ENCODE measurements around the gene P4HA2. TPM values are rescaled to one million over a fixed set of nuclear protein-coding genes. Genes with fewer than 3 reads are reported as not detected.

Gene P4HA2
- total RNA-seq, 2 experiments from 2014 or later, result not detected

DNA sequence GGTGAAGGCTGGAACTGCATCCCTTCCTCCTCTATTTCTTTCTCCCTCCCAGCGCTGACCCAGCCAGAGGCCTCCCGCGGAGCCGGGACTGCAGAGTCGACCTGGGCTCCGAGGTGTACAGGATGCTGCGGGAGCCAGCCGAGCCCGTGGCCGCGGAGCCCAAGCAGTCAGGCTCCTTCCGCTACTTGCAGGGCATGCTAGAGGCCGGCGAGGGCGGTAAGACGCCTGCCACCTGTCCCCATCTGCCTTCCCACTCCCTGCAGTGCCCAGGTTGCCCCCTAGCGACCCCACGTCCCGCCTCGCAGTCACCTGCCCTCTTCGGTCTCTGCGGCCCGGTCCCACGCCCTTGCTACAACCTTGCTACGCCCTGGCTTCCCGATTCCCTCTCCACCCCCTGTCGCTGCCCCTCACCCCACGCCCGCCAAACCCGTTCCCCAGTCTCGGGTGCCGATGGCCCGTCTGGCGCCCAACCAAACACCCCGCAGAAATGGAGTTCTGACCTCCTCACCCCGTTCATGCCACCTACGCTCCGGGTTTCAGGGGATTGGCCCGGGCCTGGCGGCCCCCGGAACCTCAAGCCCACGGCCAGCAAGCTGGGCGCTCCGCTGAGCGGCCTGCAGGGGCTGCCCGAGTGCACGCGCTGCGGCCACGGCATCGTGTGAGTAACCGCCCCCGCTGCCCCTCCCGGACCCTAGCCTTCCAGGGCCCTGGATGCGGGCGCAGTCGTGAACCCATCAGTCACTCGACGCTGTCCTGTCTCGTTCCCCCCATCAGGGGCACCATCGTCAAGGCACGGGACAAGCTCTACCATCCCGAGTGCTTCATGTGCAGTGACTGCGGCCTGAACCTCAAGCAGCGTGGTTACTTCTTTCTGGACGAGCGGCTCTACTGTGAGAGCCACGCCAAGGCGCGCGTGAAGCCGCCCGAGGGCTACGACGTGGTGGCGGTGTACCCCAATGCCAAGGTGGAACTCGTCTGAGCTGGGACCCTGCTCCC, 43.9 kb upstream of the P4HA2 start:
- Mint-ChIP-seq H3K4me3 (peak overlapping the region; percentile 56), H3K4me1 (ENCODE audit: low read depth) (peaks cover 11% of the 10 kb centered on the region), H3K9me3 (no peaks in the 10 kb centered on the region), H3K36me3 (ENCODE audit: low read depth) (no peaks in the 10 kb centered on the region), H3K27ac (no peak overlapping the region), H3K27me3 (peaks cover 31% of the 10 kb centered on the region)
- H3K4me1 ChIP-seq (ENCODE audit: insufficient read depth, low read length), result peaks cover 15% of the 10 kb centered on the region
- H3K36me3 ChIP-seq (ENCODE audit: insufficient read depth, low read length), result no peaks in the 10 kb centered on the region
- no peak overlapping the region for H3K27ac ChIP-seq (ENCODE audit: low read depth in 1 of 2, low read length in 2 of 2)
- DNase-seq, result peak in 4 of 14 experiments; percentile 9 to 43 (median 21)
- ChIA-PET POLR2A (no interaction called here), CTCF (interaction anchor here (1.5 to 1.8 kb wide), 3 partner anchors 22 to 96 kb away, joined by 3 to 7 read pairs (median 6); no protein-coding TSS in a partner anchor)
- H3K9me3 ChIP-seq (ENCODE audit: control insufficient read depth in 1 of 2, insufficient read depth in 1 of 2, low read length in 2 of 2), result peaks cover 0 to 6% of the 10 kb centered on the region in 2 experiments
- ATAC-seq (ENCODE audit: poor library complexity), result no peak
- TF ChIP-seq, protein P1, sequence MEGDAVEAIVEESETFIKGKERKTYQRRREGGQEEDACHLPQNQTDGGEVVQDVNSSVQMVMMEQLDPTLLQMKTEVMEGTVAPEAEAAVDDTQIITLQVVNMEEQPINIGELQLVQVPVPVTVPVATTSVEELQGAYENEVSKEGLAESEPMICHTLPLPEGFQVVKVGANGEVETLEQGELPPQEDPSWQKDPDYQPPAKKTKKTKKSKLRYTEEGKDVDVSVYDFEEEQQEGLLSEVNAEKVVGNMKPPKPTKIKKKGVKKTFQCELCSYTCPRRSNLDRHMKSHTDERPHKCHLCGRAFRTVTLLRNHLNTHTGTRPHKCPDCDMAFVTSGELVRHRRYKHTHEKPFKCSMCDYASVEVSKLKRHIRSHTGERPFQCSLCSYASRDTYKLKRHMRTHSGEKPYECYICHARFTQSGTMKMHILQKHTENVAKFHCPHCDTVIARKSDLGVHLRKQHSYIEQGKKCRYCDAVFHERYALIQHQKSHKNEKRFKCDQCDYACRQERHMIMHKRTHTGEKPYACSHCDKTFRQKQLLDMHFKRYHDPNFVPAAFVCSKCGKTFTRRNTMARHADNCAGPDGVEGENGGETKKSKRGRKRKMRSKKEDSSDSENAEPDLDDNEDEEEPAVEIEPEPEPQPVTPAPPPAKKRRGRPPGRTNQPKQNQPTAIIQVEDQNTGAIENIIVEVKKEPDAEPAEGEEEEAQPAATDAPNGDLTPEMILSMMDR (IDR thresholded peaks at IDR 0.05), result no peak
- no peaks in the 10 kb centered on the region for H3K27me3 ChIP-seq (ENCODE audit: control insufficient read depth in 1 of 2, insufficient read depth in 2 of 2, low read length in 2 of 2)
- intact Hi-C loops (cut with DNase I, micrococcal nuclease), result no loop called here
- H3K4me3 ChIP-seq (ENCODE audit: low read length), result peak overlapping the region; percentile 12

DNA sequence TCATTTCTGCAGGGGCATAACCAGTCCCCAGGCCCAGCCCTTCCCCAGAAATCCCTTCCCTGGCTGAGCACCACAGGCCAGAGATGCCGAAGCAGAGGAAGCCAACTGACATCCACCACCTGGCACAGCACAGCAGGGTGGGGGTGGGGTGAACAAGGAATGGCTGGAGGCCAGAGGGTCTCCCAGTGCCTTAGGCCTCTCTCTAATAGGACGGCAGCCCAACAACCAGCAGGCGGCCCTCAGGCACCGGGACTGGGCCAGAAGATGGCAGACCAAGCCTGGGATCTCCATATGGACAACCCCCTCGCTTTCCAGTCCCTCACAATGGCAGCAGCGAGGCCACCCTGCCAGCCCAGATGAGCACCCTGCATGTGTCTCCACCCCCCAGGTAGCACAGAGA, 43.1 kb upstream of the P4HA2 start:
- intact Hi-C loops (cut with DNase I, micrococcal nuclease), result no loop called here
- ChIA-PET POLR2A (no interaction called here), CTCF (no interaction called here)
- no peak overlapping the region for H3K4me3 ChIP-seq (ENCODE audit: low read length)
- no peak overlapping the region for H3K4me3 Mint-ChIP-seq
- H3K27me3 Mint-ChIP-seq, result peaks cover 31% of the 10 kb centered on the region
- H3K9me3 ChIP-seq (ENCODE audit: control insufficient read depth in 1 of 2, insufficient read depth in 1 of 2, low read length in 2 of 2), result peaks cover 0 to 6% of the 10 kb centered on the region in 2 experiments
- TF ChIP-seq, protein P1 (IDR thresholded peaks at IDR 0.05), result no peak
- no peaks in the 10 kb centered on the region for H3K27me3 ChIP-seq (ENCODE audit: control insufficient read depth in 1 of 2, insufficient read depth in 2 of 2, low read length in 2 of 2)
- no peaks in the 10 kb centered on the region for H3K9me3 Mint-ChIP-seq
- H3K27ac ChIP-seq (ENCODE audit: low read depth in 1 of 2, low read length in 2 of 2), result no peak overlapping the region
- ATAC-seq (ENCODE audit: poor library complexity), result no peak
- peaks cover 11% of the 10 kb centered on the region for H3K4me1 Mint-ChIP-seq (ENCODE audit: low read depth)
- no peaks in the 10 kb centered on the region for H3K36me3 ChIP-seq (ENCODE audit: insufficient read depth, low read length)
- H3K27ac Mint-ChIP-seq, result no peak overlapping the region
- H3K4me1 ChIP-seq (ENCODE audit: insufficient read depth, low read length), result peaks cover 15% of the 10 kb centered on the region
- no peak for DNase-seq
- H3K36me3 Mint-ChIP-seq (ENCODE audit: low read depth), result no peaks in the 10 kb centered on the region

DNA sequence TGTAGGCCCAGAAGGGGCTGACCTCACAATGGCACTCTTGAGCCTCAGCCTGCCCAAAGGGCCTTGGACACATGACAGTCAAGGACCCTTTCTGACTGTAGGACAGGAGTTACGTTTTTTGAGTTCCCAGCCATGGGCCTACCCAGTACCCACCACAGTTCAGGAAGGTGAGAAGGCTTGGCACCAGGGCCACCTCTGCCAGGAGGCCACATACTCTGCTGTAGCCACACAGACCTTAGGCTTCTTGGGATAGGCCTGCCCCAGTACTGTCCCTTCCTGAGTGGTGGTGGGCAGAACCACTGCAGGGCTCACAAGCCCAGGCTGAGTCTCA, 42.6 kb upstream of the P4HA2 start:
- Mint-ChIP-seq H3K4me1 (ENCODE audit: low read depth) (peaks cover 11% of the 10 kb centered on the region), H3K4me3 (no peak overlapping the region), H3K27me3 (peaks cover 29% of the 10 kb centered on the region), H3K27ac (no peak overlapping the region), H3K36me3 (ENCODE audit: low read depth) (no peaks in the 10 kb centered on the region), H3K9me3 (no peaks in the 10 kb centered on the region)
- Histone ChIP-seq H3K9me3 (ENCODE audit: control insufficient read depth in 1 of 2, insufficient read depth in 1 of 2, low read length in 2 of 2) (peaks cover 0 to 6% of the 10 kb centered on the region in 2 experiments), H3K27ac (ENCODE audit: low read depth in 1 of 2, low read length in 2 of 2) (no peak overlapping the region), H3K4me3 (ENCODE audit: low read length) (no peak overlapping the region), H3K27me3 (ENCODE audit: control insufficient read depth in 1 of 2, insufficient read depth in 2 of 2, low read length in 2 of 2) (no peaks in the 10 kb centered on the region), H3K36me3 (ENCODE audit: insufficient read depth, low read length) (no peaks in the 10 kb centered on the region), H3K4me1 (ENCODE audit: insufficient read depth, low read length) (peaks cover 15% of the 10 kb centered on the region)
- ChIA-PET CTCF (no interaction called here), POLR2A (no interaction called here)
- intact Hi-C loops (cut with DNase I, micrococcal nuclease), result no loop called here
- TF ChIP-seq, protein P1 (IDR thresholded peaks at IDR 0.05), result no peak
- no peak for DNase-seq
- no peak for ATAC-seq (ENCODE audit: poor library complexity)
